Measurements from ENCODE around the gene CACNA1D.
"Not testable (repeated sequence)": the region's sequence is repeated elsewhere in the genome, so short reads cannot be mapped to it uniquely, and the experiment has no call there.

CACNA1D gene

DNA sequence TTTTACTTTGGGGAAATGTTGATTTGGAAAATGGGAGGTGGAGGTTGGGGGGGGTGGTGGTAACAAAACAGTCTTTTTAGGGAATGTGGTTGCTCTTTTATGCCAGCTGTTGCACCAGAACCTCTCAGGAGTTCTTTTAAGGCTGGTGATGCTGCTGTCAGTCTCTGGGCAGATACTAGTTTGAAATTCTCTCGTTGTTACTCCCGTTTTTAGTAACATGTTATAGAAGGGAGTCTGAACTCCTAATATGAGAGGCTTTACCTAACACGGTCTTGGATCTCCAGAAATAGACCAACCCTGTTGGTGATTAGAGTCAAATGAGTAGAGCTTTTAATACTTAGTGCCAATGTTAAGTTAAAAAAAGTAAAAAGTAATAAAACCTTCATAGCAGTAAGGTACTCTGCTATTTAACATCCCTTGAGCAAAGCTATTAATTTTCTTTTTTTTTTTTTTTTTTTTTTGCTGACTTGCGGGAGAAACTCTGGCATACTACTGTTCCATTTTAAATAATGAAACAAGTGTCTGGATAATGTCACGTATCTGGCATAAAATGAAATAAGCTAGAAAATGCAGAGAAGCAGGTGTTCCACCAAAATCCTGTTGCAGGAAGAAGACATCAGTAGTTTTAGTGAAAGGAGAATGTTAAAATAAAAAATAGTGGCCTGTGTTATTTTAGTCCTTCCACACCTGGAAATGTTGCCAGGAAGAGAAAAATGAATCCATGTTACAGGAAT is 156.7 kb downstream of the CACNA1D start:
- Histone ChIP-seq H3K9ac (ENCODE audit: low read length in 2 of 2) (no peak overlapping the region), H3K27me3 (ENCODE audit: control insufficient read depth in 1 of 2, insufficient read depth in 2 of 2, low read length in 2 of 2) (no peaks in the 10 kb centered on the region), H3K9me3 (ENCODE audit: control insufficient read depth in 2 of 2, low read length in 2 of 2) (peaks cover 0 to 5% of the 10 kb centered on the region in 2 donors), H3K27ac (ENCODE audit: low read length) (no peak overlapping the region), H3K4me1 (ENCODE audit: control insufficient read depth, insufficient read depth, low read length) (peaks cover 12% of the 10 kb centered on the region), H3K36me3 (ENCODE audit: control insufficient read depth in 2 of 2, insufficient read depth in 2 of 2, low read length in 2 of 2) (no peaks in the 10 kb centered on the region), H3K4me3 (ENCODE audit: low read length in 2 of 2) (no peak overlapping the region)

DNA sequence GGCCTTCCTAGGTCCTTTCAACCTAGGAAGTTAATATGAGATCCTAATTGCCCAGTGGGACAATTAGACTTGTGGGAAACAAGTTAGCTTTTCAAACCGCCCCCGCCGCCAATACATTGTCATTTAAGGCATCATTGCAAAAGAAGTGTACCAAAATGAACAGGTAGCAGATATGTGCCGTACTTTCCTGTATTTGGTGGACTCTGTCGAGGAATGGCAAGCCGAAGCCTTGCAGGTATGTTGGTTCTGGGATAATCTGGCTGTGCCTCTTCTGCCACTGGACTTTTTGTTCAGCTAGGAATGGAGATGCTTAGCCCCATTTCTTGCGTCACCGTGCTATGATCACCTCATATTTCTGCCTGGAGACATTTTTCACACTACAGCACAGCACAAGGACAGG is 157.5 kb downstream of the CACNA1D start:
- peaks cover 0 to 5% of the 10 kb centered on the region in 2 donors for H3K9me3 ChIP-seq (ENCODE audit: control insufficient read depth in 2 of 2, low read length in 2 of 2)
- H3K36me3 ChIP-seq (ENCODE audit: control insufficient read depth in 2 of 2, insufficient read depth in 2 of 2, low read length in 2 of 2): no peaks in the 10 kb centered on the region
- no peaks in the 10 kb centered on the region for H3K27me3 ChIP-seq (ENCODE audit: control insufficient read depth in 1 of 2, insufficient read depth in 2 of 2, low read length in 2 of 2)
- no peak overlapping the region for H3K9ac ChIP-seq (ENCODE audit: low read length in 2 of 2)
- H3K4me3 ChIP-seq (ENCODE audit: low read length in 2 of 2): no peak overlapping the region
- H3K4me1 ChIP-seq (ENCODE audit: control insufficient read depth, insufficient read depth, low read length): peaks cover 12% of the 10 kb centered on the region
- no peak overlapping the region for H3K27ac ChIP-seq (ENCODE audit: low read length)

DNA sequence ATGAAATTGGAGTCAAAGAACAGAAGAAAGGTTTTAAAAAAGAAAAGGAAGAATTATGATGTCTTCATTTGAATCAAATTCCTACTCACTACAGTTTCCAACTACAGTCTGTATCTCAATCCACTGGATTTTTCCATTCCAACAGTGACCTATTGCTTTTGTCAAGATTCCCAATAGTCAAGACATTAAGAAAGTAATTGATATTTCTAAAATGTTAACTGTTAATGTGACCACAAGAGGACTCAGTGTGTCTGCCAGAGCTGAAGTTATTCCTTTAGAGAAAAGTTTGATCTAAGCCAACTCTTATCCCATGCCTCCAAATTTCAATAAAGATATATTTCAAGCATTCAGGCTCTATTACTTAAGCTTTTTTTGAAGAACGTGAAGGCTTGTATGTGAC is 163.2 kb downstream of the CACNA1D start:
- Histone ChIP-seq H3K27me3 (ENCODE audit: control insufficient read depth in 1 of 2, insufficient read depth in 2 of 2, low read length in 2 of 2) (no peaks in the 10 kb centered on the region), H3K27ac (ENCODE audit: low read length) (no peak overlapping the region), H3K9ac (ENCODE audit: low read length in 2 of 2) (no peak overlapping the region), H3K9me3 (ENCODE audit: control insufficient read depth in 2 of 2, low read length in 2 of 2) (peaks cover 4 to 14% of the 10 kb centered on the region in 2 donors), H3K36me3 (ENCODE audit: control insufficient read depth in 2 of 2, insufficient read depth in 2 of 2, low read length in 2 of 2) (no peaks in the 10 kb centered on the region), H3K4me1 (ENCODE audit: control insufficient read depth, insufficient read depth, low read length) (no peaks in the 10 kb centered on the region), H3K4me3 (ENCODE audit: low read length in 2 of 2) (no peak overlapping the region)

DNA sequence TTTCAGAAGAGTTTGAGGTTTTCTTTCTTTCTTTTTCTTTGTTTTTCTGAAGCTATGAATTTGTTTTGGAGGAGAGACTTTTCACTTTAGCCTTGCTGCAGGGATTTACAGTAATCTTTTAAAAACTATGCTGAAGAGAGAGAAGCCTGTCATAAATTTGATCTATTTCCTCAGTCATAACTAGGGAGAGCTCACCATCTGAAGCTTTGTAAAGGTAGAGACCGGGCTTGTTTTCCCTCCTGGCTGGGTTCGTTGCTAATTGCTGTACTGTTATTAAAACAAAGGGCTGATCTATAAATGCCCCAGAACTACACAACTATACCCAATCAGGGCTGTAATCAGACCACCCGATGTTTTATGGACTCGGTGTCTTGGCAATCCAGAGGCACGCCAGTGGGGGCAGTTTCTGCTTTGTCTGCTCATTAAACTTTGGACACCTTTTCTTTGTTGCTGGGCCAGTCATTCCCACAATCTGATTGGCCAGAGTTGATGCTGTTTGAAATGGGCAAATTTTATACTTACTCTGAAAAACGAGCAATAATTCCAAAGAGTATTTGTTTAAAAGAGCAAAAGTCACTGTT is 164.3 kb downstream of the CACNA1D start:
- no peak overlapping the region for H3K27ac ChIP-seq (ENCODE audit: low read length)
- H3K4me1 ChIP-seq (ENCODE audit: control insufficient read depth, insufficient read depth, low read length): no peaks in the 10 kb centered on the region
- no peaks in the 10 kb centered on the region for H3K27me3 ChIP-seq (ENCODE audit: control insufficient read depth in 1 of 2, insufficient read depth in 2 of 2, low read length in 2 of 2)
- H3K36me3 ChIP-seq (ENCODE audit: control insufficient read depth in 2 of 2, insufficient read depth in 2 of 2, low read length in 2 of 2): no peaks in the 10 kb centered on the region
- no peak overlapping the region for H3K9ac ChIP-seq (ENCODE audit: low read length in 2 of 2)
- peaks cover 5 to 9% of the 10 kb centered on the region in 2 donors for H3K9me3 ChIP-seq (ENCODE audit: control insufficient read depth in 2 of 2, low read length in 2 of 2)
- H3K4me3 ChIP-seq (ENCODE audit: low read length in 2 of 2): no peak overlapping the region

DNA sequence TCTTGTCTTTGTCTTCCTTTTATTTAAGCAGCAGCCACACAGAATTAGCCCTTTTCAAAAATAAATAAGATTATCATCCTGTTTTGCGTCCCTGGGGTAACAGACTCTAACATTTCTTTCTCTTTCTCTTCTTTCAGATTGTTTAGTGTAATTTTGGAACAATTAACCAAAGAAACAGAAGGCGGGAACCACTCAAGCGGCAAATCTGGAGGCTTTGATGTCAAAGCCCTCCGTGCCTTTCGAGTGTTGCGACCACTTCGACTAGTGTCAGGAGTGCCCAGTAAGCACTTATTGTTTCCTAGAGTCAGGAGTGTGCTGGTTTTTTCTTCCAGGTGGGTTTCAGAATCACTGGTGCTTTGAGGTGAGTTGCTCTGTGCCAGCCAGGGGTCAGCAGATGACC is 165.6 kb downstream of the CACNA1D start:
- Histone ChIP-seq H3K4me3 (ENCODE audit: low read length in 2 of 2) (no peak overlapping the region), H3K9me3 (ENCODE audit: control insufficient read depth in 2 of 2, low read length in 2 of 2) (peaks cover 5 to 9% of the 10 kb centered on the region in 2 donors), H3K27me3 (ENCODE audit: control insufficient read depth in 1 of 2, insufficient read depth in 2 of 2, low read length in 2 of 2) (no peaks in the 10 kb centered on the region), H3K9ac (ENCODE audit: low read length in 2 of 2) (no peak overlapping the region), H3K27ac (ENCODE audit: low read length) (no peak overlapping the region), H3K4me1 (ENCODE audit: control insufficient read depth, insufficient read depth, low read length) (no peaks in the 10 kb centered on the region), H3K36me3 (ENCODE audit: control insufficient read depth in 2 of 2, insufficient read depth in 2 of 2, low read length in 2 of 2) (no peaks in the 10 kb centered on the region)

DNA sequence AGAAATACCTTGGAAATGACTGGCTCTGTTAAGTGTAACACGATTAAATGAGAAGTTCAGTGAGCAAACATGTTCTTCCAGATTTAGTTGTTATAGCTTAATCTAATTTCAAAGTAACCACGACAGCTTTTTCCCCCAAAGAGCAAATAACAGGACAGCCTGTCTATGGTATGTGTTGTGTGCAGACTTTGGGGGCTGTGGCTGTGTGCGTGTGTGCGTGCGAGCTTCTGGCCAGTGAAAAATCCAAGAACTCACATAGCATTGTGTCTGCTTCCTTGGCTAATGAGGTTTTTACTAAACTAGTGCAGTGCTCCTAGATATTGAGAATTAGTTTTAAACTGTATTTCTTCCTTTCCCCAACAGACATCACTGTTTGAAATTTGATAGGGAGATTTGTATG is 167.1 kb downstream of the CACNA1D start:
- H3K4me3 ChIP-seq (ENCODE audit: low read length in 2 of 2): no peak overlapping the region
- H3K27ac ChIP-seq (ENCODE audit: low read length): no peak overlapping the region
- no peaks in the 10 kb centered on the region for H3K27me3 ChIP-seq (ENCODE audit: control insufficient read depth in 1 of 2, insufficient read depth in 2 of 2, low read length in 2 of 2)
- H3K36me3 ChIP-seq (ENCODE audit: control insufficient read depth in 2 of 2, insufficient read depth in 2 of 2, low read length in 2 of 2): no peaks in the 10 kb centered on the region
- no peaks in the 10 kb centered on the region for H3K4me1 ChIP-seq (ENCODE audit: control insufficient read depth, insufficient read depth, low read length)
- H3K9me3 ChIP-seq (ENCODE audit: control insufficient read depth in 2 of 2, low read length in 2 of 2): peaks cover 5 to 9% of the 10 kb centered on the region in 2 donors
- no peak overlapping the region for H3K9ac ChIP-seq (ENCODE audit: low read length in 2 of 2)

DNA sequence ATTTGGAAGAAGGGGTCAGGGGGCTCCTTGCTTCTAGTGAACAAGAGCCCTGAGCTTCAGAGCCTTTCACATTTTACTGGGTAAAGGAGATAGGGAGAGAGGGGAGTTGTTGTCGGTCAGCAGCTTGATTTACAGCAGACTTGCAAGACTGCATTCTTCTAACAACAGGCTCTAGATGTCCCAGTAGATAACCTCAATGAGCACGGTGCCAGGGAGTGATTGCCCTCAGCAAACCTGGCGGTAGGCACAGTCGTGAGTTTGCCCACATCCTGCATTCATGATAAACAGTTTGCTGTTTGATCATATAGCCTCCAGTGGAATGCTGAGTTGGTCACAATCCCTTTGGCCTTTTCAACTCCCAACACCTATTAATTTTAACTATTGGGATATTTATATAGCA is 170.4 kb downstream of the CACNA1D start:
- H3K36me3 ChIP-seq (ENCODE audit: control insufficient read depth in 2 of 2, insufficient read depth in 2 of 2, low read length in 2 of 2); H3K9ac ChIP-seq (ENCODE audit: low read length in 2 of 2); H3K9me3 ChIP-seq (ENCODE audit: control insufficient read depth in 2 of 2, low read length in 2 of 2); H3K4me3 ChIP-seq (ENCODE audit: low read length in 2 of 2); H3K4me1 ChIP-seq (ENCODE audit: control insufficient read depth, insufficient read depth, low read length); H3K27me3 ChIP-seq (ENCODE audit: control insufficient read depth in 1 of 2, insufficient read depth in 2 of 2, low read length in 2 of 2); H3K27ac ChIP-seq (ENCODE audit: low read length): not testable (repeated sequence)

DNA sequence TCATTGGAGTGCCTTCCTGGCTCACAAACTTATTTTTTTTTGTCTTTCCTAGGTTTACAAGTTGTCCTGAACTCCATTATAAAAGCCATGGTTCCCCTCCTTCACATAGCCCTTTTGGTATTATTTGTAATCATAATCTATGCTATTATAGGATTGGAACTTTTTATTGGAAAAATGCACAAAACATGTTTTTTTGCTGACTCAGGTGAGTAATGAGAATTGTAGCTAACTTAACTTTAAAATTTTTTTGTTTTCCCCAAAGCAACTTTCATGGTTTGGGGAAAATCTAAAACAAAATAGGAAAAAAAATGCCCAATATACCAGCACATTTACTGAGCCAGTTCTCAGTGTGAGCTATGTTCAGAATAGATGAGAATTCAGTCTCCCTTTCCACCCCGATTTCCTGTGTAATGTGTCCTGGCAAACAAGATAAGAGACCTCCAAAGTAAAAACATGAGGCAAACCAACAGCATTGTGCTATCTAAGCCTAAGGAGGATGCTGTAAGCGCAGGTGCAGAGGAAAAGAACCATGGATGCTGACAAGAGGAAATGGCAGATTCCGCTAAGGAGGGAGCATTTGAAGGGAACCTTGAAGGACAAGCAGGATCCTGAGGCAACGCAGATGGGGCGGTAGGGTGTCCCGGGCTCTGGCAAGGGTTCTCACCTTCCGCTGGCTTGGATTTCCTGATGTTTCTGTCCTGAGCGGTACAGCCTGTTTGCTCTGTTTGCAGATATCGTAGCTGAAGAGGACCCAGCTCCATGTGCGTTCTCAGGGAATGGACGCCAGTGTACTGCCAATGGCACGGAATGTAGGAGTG is 171.4 kb downstream of the CACNA1D start:
- Histone ChIP-seq H3K4me1 (ENCODE audit: control insufficient read depth, insufficient read depth, low read length) (no peaks in the 10 kb centered on the region), H3K36me3 (ENCODE audit: control insufficient read depth in 2 of 2, insufficient read depth in 2 of 2, low read length in 2 of 2) (no peaks in the 10 kb centered on the region), H3K27ac (ENCODE audit: low read length) (no peak overlapping the region), H3K9ac (ENCODE audit: low read length in 2 of 2) (no peak overlapping the region), H3K27me3 (ENCODE audit: control insufficient read depth in 1 of 2, insufficient read depth in 2 of 2, low read length in 2 of 2) (no peaks in the 10 kb centered on the region), H3K4me3 (ENCODE audit: low read length in 2 of 2) (no peak overlapping the region), H3K9me3 (ENCODE audit: control insufficient read depth in 2 of 2, low read length in 2 of 2) (peaks cover 5 to 9% of the 10 kb centered on the region in 2 donors)

DNA sequence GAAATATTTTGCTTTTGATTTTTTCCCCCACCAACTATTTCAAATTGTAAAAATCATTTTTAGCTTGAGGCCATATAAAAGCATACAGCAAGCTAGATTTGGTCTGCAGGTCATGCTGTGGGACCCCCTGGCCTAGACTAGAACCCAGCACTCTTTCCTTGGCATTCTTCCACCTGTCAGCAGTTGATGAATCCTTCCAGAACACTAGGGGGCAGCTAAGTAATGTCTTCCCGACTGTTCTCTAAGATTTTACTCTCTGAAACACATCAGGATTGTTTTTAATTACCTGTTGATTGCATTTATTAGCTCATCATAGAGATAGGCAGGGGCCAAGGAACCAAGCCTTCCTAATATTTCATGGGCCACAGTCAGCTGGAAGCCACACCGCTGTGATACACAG is 174.5 kb downstream of the CACNA1D start:
- Histone ChIP-seq H3K9ac (ENCODE audit: low read length in 2 of 2) (no peak overlapping the region), H3K36me3 (ENCODE audit: control insufficient read depth in 2 of 2, insufficient read depth in 2 of 2, low read length in 2 of 2) (no peaks in the 10 kb centered on the region), H3K27ac (ENCODE audit: low read length) (no peak overlapping the region), H3K4me3 (ENCODE audit: low read length in 2 of 2) (no peak overlapping the region), H3K27me3 (ENCODE audit: control insufficient read depth in 1 of 2, insufficient read depth in 2 of 2, low read length in 2 of 2) (no peaks in the 10 kb centered on the region), H3K4me1 (ENCODE audit: control insufficient read depth, insufficient read depth, low read length) (peaks cover 3% of the 10 kb centered on the region), H3K9me3 (ENCODE audit: control insufficient read depth in 2 of 2, low read length in 2 of 2) (no peaks in the 10 kb centered on the region)

DNA sequence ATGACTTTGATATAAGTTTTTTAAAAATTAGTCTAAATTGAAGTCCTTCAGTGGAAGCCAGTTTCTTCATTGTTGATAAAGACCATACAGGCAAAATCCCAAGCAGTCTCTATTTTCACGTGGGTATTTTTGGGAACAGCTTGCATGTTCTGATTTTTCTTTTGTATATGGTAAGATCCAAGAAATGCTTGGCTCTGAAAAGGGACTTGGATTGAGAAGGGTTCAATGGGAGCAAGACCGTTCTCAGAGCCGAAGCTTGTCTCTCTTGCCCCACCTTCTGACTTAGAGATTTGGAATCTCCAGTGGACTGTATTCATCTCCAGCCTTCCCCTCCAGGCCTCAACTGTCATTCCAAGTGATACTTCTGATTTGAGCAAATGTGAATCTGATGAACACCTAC is 176.3 kb downstream of the CACNA1D start:
- Histone ChIP-seq H3K36me3 (ENCODE audit: control insufficient read depth in 2 of 2, insufficient read depth in 2 of 2, low read length in 2 of 2) (no peaks in the 10 kb centered on the region), H3K4me3 (ENCODE audit: low read length in 2 of 2) (no peak overlapping the region), H3K9me3 (ENCODE audit: control insufficient read depth in 2 of 2, low read length in 2 of 2) (no peaks in the 10 kb centered on the region), H3K27ac (ENCODE audit: low read length) (no peak overlapping the region), H3K4me1 (ENCODE audit: control insufficient read depth, insufficient read depth, low read length) (peaks cover 3% of the 10 kb centered on the region), H3K9ac (ENCODE audit: low read length in 2 of 2) (no peak overlapping the region), H3K27me3 (ENCODE audit: control insufficient read depth in 1 of 2, insufficient read depth in 2 of 2, low read length in 2 of 2) (no peaks in the 10 kb centered on the region)
